ENCODE results near the gene ZC3H14. TPM values are rescaled to one million over a fixed set of nuclear protein-coding genes. Genes with fewer than 3 reads are reported as not detected.

Gene ZC3H14
- total and polyA plus RNA-seq, 4 donors: 16.0 to 55.1 (median 41.3) TPM

GRCh38 chr14:88590173-88590572, 27.3 kb downstream of the ZC3H14 start:
- WGBS, 2 donors: 52 to 59% methylated on average over 4 of the region's 4 CpGs
- Histone ChIP-seq H3K4me1 (ENCODE audit: control insufficient read depth in 1 of 2, insufficient read depth in 2 of 2, low read length in 2 of 2) (no peaks in the 10 kb centered on the region), H3K4me3 (ENCODE audit: low read length in 2 of 2) (no peak overlapping the region), H3K36me3 (ENCODE audit: control insufficient read depth in 1 of 2, insufficient read depth in 2 of 2, low read length in 1 of 2) (peaks cover 0 to 4% of the 10 kb centered on the region in 2 donors), H3K27ac (ENCODE audit: low read depth in 1 of 2, low read length in 2 of 2) (no peak overlapping the region), H3K9me3 (ENCODE audit: control insufficient read depth, low read length) (no peaks in the 10 kb centered on the region), H3K27me3 (ENCODE audit: control insufficient read depth in 1 of 2, insufficient read depth in 2 of 2, low read length in 1 of 2) (no peaks in the 10 kb centered on the region)
- intact Hi-C loops (cut with DNase I): no loop called here
- ATAC-seq (ENCODE audit: low FRiP score): no peak
- DNase-seq: no peak

GRCh38 chr14:88592031-88592430, 29.2 kb downstream of the ZC3H14 start:
- WGBS, 2 donors: 0 to 55% methylated on average over 1 of the region's 1 CpG
- H3K9me3 ChIP-seq (ENCODE audit: control insufficient read depth, low read length): no peaks in the 10 kb centered on the region
- ATAC-seq (ENCODE audit: low FRiP score) (no peak), DNase-seq (no peak)
- no peak overlapping the region for H3K4me3 ChIP-seq (ENCODE audit: low read length in 2 of 2)
- H3K4me1 ChIP-seq (ENCODE audit: control insufficient read depth in 1 of 2, insufficient read depth in 2 of 2, low read length in 2 of 2): no peaks in the 10 kb centered on the region
- intact Hi-C loops (cut with DNase I): no loop called here
- no peaks in the 10 kb centered on the region for H3K27me3 ChIP-seq (ENCODE audit: control insufficient read depth in 1 of 2, insufficient read depth in 2 of 2, low read length in 1 of 2)
- H3K27ac ChIP-seq (ENCODE audit: low read depth in 1 of 2, low read length in 2 of 2): no peak overlapping the region
- H3K36me3 ChIP-seq (ENCODE audit: control insufficient read depth in 1 of 2, insufficient read depth in 2 of 2, low read length in 1 of 2): peaks cover 2 to 4% of the 10 kb centered on the region in 2 donors

DNA sequence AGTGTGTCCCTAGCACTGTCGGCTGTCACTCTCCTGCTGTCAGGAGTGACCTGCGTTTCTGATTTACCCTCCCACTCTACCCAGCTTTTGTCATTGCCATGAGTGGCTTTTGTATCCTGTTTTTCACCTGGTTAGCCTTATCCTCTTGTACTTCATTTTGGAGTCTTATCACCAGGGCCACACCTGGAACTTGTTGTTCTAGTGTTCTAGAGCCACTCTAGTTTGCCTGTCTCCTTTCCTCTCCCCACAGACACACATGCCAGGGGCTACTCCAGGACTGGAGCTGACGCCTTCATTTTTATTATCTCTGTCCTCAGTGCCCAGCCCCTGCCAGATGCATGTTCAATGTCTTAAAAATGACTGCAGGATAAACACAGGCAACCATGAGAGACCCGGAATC, 34.2 kb downstream of the ZC3H14 start:
- Histone ChIP-seq H3K27ac (ENCODE audit: low read depth in 1 of 2, low read length in 2 of 2) (no peak overlapping the region), H3K9me3 (ENCODE audit: control insufficient read depth, low read length) (no peaks in the 10 kb centered on the region), H3K27me3 (ENCODE audit: control insufficient read depth in 1 of 2, insufficient read depth in 2 of 2, low read length in 1 of 2) (no peaks in the 10 kb centered on the region), H3K4me1 (ENCODE audit: control insufficient read depth in 1 of 2, insufficient read depth in 2 of 2, low read length in 2 of 2) (no peaks in the 10 kb centered on the region), H3K36me3 (ENCODE audit: control insufficient read depth in 1 of 2, insufficient read depth in 2 of 2, low read length in 1 of 2) (peaks cover 5 to 8% of the 10 kb centered on the region in 2 donors), H3K4me3 (ENCODE audit: low read length in 2 of 2) (no peak overlapping the region)
- DNase-seq: no peak
- no peak for ATAC-seq (ENCODE audit: low FRiP score)
- 79 to 85% methylated on average over 4 of the region's 4 CpGs for WGBS, 2 donors
- intact Hi-C loops (cut with DNase I): no loop called here

- peaks cover 8% of the 10 kb centered on the region in 2 donors for H3K36me3 ChIP-seq (ENCODE audit: control insufficient read depth in 1 of 2, insufficient read depth in 2 of 2, low read length in 1 of 2)
- no peaks in the 10 kb centered on the region for H3K4me1 ChIP-seq (ENCODE audit: control insufficient read depth in 1 of 2, insufficient read depth in 2 of 2, low read length in 2 of 2)
- 88 to 91% methylated on average over 4 of the region's 4 CpGs for WGBS, 2 donors
- no peak for ATAC-seq (ENCODE audit: low FRiP score)
- intact Hi-C loops (cut with DNase I): no loop called here
- H3K4me3 ChIP-seq (ENCODE audit: low read length in 2 of 2): no peak overlapping the region
- no peak overlapping the region for H3K27ac ChIP-seq (ENCODE audit: low read depth in 1 of 2, low read length in 2 of 2)
- H3K9me3 ChIP-seq (ENCODE audit: control insufficient read depth, low read length): no peaks in the 10 kb centered on the region
- H3K27me3 ChIP-seq (ENCODE audit: control insufficient read depth in 1 of 2, insufficient read depth in 2 of 2, low read length in 1 of 2): no peaks in the 10 kb centered on the region
- no peak for DNase-seq
These were observed 34.8 kb downstream of the ZC3H14 start for GRCh38 chr14:88597601-88598000.

DNA sequence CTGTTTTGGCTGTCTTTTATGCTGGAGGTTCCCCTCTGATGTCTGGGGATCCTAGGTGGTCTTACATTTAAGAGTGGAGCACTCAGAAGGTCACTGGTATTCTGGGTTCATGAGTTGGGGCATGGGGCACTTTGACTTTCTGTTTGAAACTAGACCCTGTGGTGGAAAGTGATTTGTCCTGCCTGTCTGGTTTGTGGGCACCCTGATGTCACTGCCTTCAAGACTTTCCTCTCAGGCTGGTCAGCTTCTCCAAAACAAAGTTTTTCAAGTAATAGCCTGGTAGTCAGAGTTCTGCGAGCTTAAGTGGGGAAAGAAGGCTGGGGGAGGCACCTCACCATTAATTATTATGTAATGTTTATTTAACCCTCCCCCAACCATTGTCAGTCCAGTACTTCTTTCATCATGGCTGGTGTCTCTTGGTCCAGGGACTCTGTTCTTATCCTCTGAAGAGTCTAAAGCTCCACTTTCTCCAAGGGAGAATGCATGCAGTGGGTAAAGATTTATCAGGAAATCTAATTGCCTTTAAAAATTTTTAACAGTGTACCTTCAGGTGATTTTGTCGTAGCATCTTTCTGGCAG, 35.3 kb downstream of the ZC3H14 start:
- no peak overlapping the region for H3K4me3 ChIP-seq (ENCODE audit: low read length in 2 of 2)
- H3K27ac ChIP-seq (ENCODE audit: low read depth in 1 of 2, low read length in 2 of 2): no peak overlapping the region
- no peaks in the 10 kb centered on the region for H3K4me1 ChIP-seq (ENCODE audit: control insufficient read depth in 1 of 2, insufficient read depth in 2 of 2, low read length in 2 of 2)
- 71 to 77% methylated on average over 2 of the region's 2 CpGs for WGBS, 2 donors
- no peaks in the 10 kb centered on the region for H3K9me3 ChIP-seq (ENCODE audit: control insufficient read depth, low read length)
- ATAC-seq (ENCODE audit: low FRiP score) (no peak), DNase-seq (no peak)
- intact Hi-C loops (cut with DNase I): no loop called here
- H3K27me3 ChIP-seq (ENCODE audit: control insufficient read depth in 1 of 2, insufficient read depth in 2 of 2, low read length in 1 of 2): no peaks in the 10 kb centered on the region
- H3K36me3 ChIP-seq (ENCODE audit: control insufficient read depth in 1 of 2, insufficient read depth in 2 of 2, low read length in 1 of 2): peaks cover 10 to 13% of the 10 kb centered on the region in 2 donors

GRCh38 chr14:88599326-88599725, 36.5 kb downstream of the ZC3H14 start:
- WGBS, 2 donors: 89 to 90% methylated on average over 8 of the region's 8 CpGs
- H3K27me3 ChIP-seq (ENCODE audit: control insufficient read depth in 1 of 2, insufficient read depth in 2 of 2, low read length in 1 of 2): no peaks in the 10 kb centered on the region
- peaks cover 10 to 13% of the 10 kb centered on the region in 2 donors for H3K36me3 ChIP-seq (ENCODE audit: control insufficient read depth in 1 of 2, insufficient read depth in 2 of 2, low read length in 1 of 2)
- no peak overlapping the region for H3K27ac ChIP-seq (ENCODE audit: low read depth in 1 of 2, low read length in 2 of 2)
- no peaks in the 10 kb centered on the region for H3K9me3 ChIP-seq (ENCODE audit: control insufficient read depth, low read length)
- no peak overlapping the region for H3K4me3 ChIP-seq (ENCODE audit: low read length in 2 of 2)
- intact Hi-C loops (cut with DNase I): no loop called here
- ATAC-seq (ENCODE audit: low FRiP score) (no peak), DNase-seq (no peak)
- H3K4me1 ChIP-seq (ENCODE audit: control insufficient read depth in 1 of 2, insufficient read depth in 2 of 2, low read length in 2 of 2): no peaks in the 10 kb centered on the region

- no peak overlapping the region for H3K27ac ChIP-seq (ENCODE audit: low read depth in 1 of 2, low read length in 2 of 2)
- no peaks in the 10 kb centered on the region for H3K9me3 ChIP-seq (ENCODE audit: control insufficient read depth, low read length)
- intact Hi-C loops (cut with DNase I): no loop called here
- H3K36me3 ChIP-seq (ENCODE audit: control insufficient read depth in 1 of 2, insufficient read depth in 2 of 2, low read length in 1 of 2): peaks cover 10 to 13% of the 10 kb centered on the region in 2 donors
- 87 to 91% methylated on average over 10 of the region's 10 CpGs for WGBS, 2 donors
- ATAC-seq (ENCODE audit: low FRiP score): no peak
- no peaks in the 10 kb centered on the region for H3K4me1 ChIP-seq (ENCODE audit: control insufficient read depth in 1 of 2, insufficient read depth in 2 of 2, low read length in 2 of 2)
- DNase-seq: no peak
- no peak overlapping the region for H3K4me3 ChIP-seq (ENCODE audit: low read length in 2 of 2)
- H3K27me3 ChIP-seq (ENCODE audit: control insufficient read depth in 1 of 2, insufficient read depth in 2 of 2, low read length in 1 of 2): no peaks in the 10 kb centered on the region
These were observed 37.1 kb downstream of the ZC3H14 start for GRCh38 chr14:88599761-88600439.

- no peak for ATAC-seq (ENCODE audit: low FRiP score)
- H3K4me3 ChIP-seq (ENCODE audit: low read length in 2 of 2): no peak overlapping the region
These were observed 41.4 kb downstream of the ZC3H14 start for GRCh38 chr14:88604212-88604611.

DNA sequence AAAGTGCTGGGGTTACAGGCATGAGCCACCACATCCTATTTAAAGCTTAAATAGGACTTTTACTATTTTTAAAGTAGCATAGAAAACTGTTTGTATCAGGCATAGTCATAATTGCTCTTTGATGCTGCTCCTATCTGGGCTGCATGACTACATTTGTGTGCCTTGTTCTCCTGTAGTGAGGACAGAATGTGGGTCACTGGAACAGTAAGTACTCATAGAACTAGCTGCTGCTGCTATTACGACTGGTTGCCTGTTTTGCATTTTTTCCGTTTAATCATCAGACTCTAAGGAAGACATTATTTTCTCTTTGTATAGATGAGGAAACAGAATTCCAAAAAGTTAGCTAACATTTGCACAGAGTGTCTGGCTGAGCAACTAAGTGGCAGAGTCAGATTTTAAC, 42.8 kb downstream of the ZC3H14 start:
- ATAC-seq (ENCODE audit: low FRiP score) (no peak), DNase-seq (no peak)
- WGBS, 2 donors: 81 to 85% methylated on average over 2 of the region's 2 CpGs
- H3K36me3 ChIP-seq (ENCODE audit: control insufficient read depth in 1 of 2, insufficient read depth in 2 of 2, low read length in 1 of 2): peaks cover 17 to 18% of the 10 kb centered on the region in 2 donors
- no peaks in the 10 kb centered on the region for H3K9me3 ChIP-seq (ENCODE audit: control insufficient read depth, low read length)
- H3K27me3 ChIP-seq (ENCODE audit: control insufficient read depth in 1 of 2, insufficient read depth in 2 of 2, low read length in 1 of 2): no peaks in the 10 kb centered on the region
- H3K4me3 ChIP-seq (ENCODE audit: low read length in 2 of 2): no peak overlapping the region
- intact Hi-C loops (cut with DNase I): no loop called here
- no peak overlapping the region for H3K27ac ChIP-seq (ENCODE audit: low read depth in 1 of 2, low read length in 2 of 2)
- no peaks in the 10 kb centered on the region for H3K4me1 ChIP-seq (ENCODE audit: control insufficient read depth in 1 of 2, insufficient read depth in 2 of 2, low read length in 2 of 2)

More at GRCh38 chr14:88604212-88604611, 41.4 kb downstream of the ZC3H14 start:
- Histone ChIP-seq H3K36me3 (ENCODE audit: control insufficient read depth in 1 of 2, insufficient read depth in 2 of 2, low read length in 1 of 2) (peaks cover 13 to 14% of the 10 kb centered on the region in 2 donors), H3K27me3 (ENCODE audit: control insufficient read depth in 1 of 2, insufficient read depth in 2 of 2, low read length in 1 of 2) (no peaks in the 10 kb centered on the region), H3K27ac (ENCODE audit: low read depth in 1 of 2, low read length in 2 of 2) (no peak overlapping the region), H3K4me1 (ENCODE audit: control insufficient read depth in 1 of 2, insufficient read depth in 2 of 2, low read length in 2 of 2) (no peaks in the 10 kb centered on the region), H3K9me3 (ENCODE audit: control insufficient read depth, low read length) (no peaks in the 10 kb centered on the region)
- DNase-seq: no peak
- intact Hi-C loops (cut with DNase I): no loop called here

Data from aorta (tissue), 5 donors.